GM21423 (cell line): ENCODE results near the gene ACOT8.
"Not testable (repeated sequence)": the region's sequence is repeated elsewhere in the genome, so short reads cannot be mapped to it uniquely, and the experiment has no call there.

Experiments used
- ATAC-seq: cut with Tn5 transposase; IDR thresholded peaks from one replicate; pipeline ENCODE4 v1.9.1; 2021; ENCODE audit warnings: mild to moderate bottlenecking, moderate library complexity; ENCODE audit not compliant: unreplicated experiment

The ACOT8 gene

DNA sequence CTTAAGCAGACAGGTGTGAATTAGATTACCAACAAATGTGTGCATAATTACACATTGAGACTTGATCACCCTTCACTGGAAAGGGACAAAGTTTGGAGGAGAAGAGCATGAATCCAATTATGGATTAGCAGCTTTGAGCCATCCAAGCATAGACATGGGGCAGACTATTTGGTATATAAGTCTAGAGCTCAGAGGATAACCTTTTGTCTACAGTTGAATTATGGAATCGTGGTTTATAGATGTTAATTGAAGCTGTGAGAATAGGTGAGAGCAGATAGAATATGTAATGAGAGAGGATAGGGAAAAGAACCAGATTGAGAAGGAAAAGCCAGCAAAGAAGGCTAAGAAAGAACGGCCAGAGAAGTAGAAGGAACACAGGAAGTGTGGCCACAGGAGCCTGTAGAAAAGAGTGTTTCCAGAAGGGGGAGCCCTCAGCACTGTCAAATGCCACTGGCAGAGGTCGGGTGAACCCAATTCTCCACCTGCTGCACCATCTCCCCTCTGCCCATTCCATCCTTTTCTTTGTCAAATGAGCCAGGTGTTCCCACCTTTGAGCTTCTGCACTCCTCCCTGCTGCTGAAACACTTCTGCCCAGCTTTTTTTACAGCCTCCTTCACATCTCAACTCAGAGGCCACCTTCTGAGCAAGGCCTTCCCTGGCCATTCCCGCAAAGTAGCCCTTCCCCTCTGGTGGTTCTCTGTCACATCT lies 58.1 kb downstream of the ACOT8 start:
- ATAC-seq, result peak; percentile 52

- ATAC-seq, result not testable (repeated sequence)
Measured at GRCh38 chr20:45797955-45798354, 59.2 kb downstream of the ACOT8 start.

DNA sequence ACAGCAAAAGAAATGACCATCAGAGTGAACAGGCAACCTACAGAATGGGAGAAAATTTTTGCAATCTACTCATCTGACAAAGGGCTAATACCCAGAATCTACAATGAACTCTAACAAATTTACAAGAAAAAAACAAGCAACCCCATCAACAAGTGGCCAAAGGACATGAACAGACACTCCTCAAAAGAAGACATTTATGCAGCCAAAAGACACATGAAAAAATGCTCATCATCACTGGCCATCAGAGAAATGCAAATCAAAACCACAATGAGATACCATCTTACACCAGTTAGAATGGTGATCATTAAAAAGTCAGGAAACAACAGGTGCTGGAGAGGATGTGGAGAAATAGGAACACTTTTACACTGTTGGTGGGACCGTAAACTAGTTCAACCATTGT lies 59.7 kb downstream of the ACOT8 start:
- not testable (repeated sequence) for ATAC-seq

- no peak for ATAC-seq
Measured at GRCh38 chr20:45796337-45797065, 60.7 kb downstream of the ACOT8 start.

DNA sequence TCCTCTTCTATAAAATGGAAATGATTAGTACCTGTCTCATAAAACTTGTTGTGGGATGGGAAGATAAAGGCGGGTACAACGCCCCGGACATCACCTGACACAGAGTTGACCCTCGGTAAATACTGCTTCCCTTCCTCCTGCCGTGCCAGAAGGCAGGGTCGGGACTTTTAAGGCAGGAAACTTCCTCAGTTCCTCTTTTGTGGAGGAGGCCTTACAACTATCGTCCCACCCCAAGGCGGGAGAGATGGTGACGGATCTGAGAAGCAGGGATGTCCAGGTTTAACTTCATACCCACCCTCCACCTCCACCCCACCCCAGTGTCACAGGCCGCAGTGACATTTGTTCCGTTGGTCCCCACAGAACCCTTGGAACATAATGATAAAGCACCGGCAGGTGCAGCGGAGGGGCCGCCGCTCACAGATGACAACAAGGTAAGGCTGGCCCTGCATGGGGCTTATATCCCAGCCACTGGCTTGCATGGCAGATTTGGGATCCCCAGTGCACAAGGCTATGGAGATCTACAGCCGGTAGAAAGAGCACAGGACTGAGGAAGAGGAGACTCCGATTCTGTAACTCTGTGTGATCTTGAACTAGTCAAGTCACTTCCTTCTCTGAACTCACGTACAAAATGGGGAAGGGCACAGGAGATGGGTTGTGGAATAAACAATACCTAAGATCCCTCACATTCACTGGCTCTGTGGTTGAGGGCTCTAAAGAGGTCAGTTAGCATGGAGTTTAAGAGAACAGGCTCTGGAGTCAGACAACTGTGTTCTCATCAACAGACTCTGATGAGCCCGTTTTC lies 64.7 kb downstream of the ACOT8 start:
- ATAC-seq, result peak; percentile 14
